WTC11 (cell line): ENCODE measurements around the gene AADAC. TPM values are rescaled to one million over a fixed set of nuclear protein-coding genes. Genes with fewer than 3 reads are reported as not detected.

Experiments used
- ATAC-seq: fragments of 200-7000 bp; cut with Tn5 transposase; 2 replicates; pipeline ENCODE4 v1.10.0; 2021; ENCODE audit warnings: mild to moderate bottlenecking, moderate library complexity
- CTCF ChIA-PET: fragments of 300-600 bp; sonication (Branson Sonifier 250); formaldehyde crosslinking; loops from one replicate; lab custom pipeline; 2021; ENCODE audit warnings: antibody characterized with exemption; lab: Charles Lee
- POLR2A ChIA-PET: fragments of 350-600 bp; sonication (Branson Sonifier 250); formaldehyde crosslinking; loops from one replicate; lab custom pipeline; 2021; ENCODE audit warnings: antibody characterized with exemption; lab: Charles Lee
- DNase-seq: peaks from one replicate; pipeline ENCODE4 v3.0.0; 2021; ENCODE audit warnings: low spot score
- H3K27ac Mint-ChIP-seq: 2 replicates; pipeline ENCODE4 v1.8.0; 2021; ENCODE audit warnings: mixed read lengths
- H3K27me3 Mint-ChIP-seq: 2 replicates; pipeline ENCODE4 v1.8.0; 2021; ENCODE audit warnings: low read depth, mild to moderate bottlenecking, moderate library complexity, mixed read lengths
- H3K36me3 Mint-ChIP-seq: 2 replicates; pipeline ENCODE4 v1.8.0; 2021; ENCODE audit warnings: mixed read lengths
- H3K4me1 Mint-ChIP-seq: 2 replicates; pipeline ENCODE4 v1.8.0; 2022; ENCODE audit warnings: mixed read lengths
- H3K4me3 Mint-ChIP-seq: 2 replicates; pipeline ENCODE4 v1.8.0; 2021; ENCODE audit warnings: mild to moderate bottlenecking, moderate library complexity, mixed read lengths
- H3K9me3 Mint-ChIP-seq: 2 replicates; pipeline ENCODE4 v1.8.0; 2021; ENCODE audit warnings: mixed read lengths
- FOXP1 ChIP-seq: sonication (generic); formaldehyde crosslinking; IDR thresholded peaks from 2 replicates; pipeline ENCODE4 v1.8.0; 2022; ENCODE audit warnings: missing genetic modification reagents, mild to moderate bottlenecking, moderate library complexity, borderline replicate concordance
- GRHL2 ChIP-seq: fragments of 250-450 bp; sonication (Bioruptor Pico); IDR thresholded peaks from 2 replicates; pipeline ENCODE4 v1.8.0; 2022; ENCODE audit warnings: mild to moderate bottlenecking, moderate library complexity; ENCODE audit not compliant: insufficient replicate concordance, severe bottlenecking
- GTF2I ChIP-seq: fragments of 250-450 bp; sonication (Bioruptor Pico); conservative IDR thresholded peaks from 2 replicates; pipeline ENCODE4 v1.4.0; 2021; ENCODE audit warnings: mild to moderate bottlenecking
- JAZF1 ChIP-seq: fragments of 250-450 bp; sonication (Bioruptor Pico); IDR thresholded peaks from 2 replicates; pipeline ENCODE4 v1.9.0; 2021; ENCODE audit warnings: moderate library complexity, mild to moderate bottlenecking, inconsistent platforms
- MXD4 ChIP-seq: fragments of 250-450 bp; sonication (Bioruptor Pico); IDR thresholded peaks from 2 replicates; pipeline ENCODE4 v1.8.0; 2021; ENCODE audit warnings: mild to moderate bottlenecking, moderate library complexity, borderline replicate concordance
- NFYB ChIP-seq: sonication (generic); formaldehyde crosslinking; conservative IDR thresholded peaks from 2 replicates; pipeline ENCODE4 v1.8.0; 2022; ENCODE audit warnings: low read depth, missing genetic modification reagents
- NR3C1 ChIP-seq: sonication (generic); formaldehyde crosslinking; conservative IDR thresholded peaks from 2 replicates; pipeline ENCODE4 v1.8.1; 2023; ENCODE audit warnings: low read depth, mild to moderate bottlenecking, missing genetic modification reagents
- PREB ChIP-seq: sonication (generic); formaldehyde crosslinking; IDR thresholded peaks from 2 replicates; pipeline ENCODE4 v1.8.1; 2022; ENCODE audit warnings: mild to moderate bottlenecking, missing genetic modification reagents, moderate library complexity, borderline replicate concordance
- PRRX2 ChIP-seq: fragments of 250-450 bp; sonication (Bioruptor Pico); IDR thresholded peaks from 2 replicates; pipeline ENCODE4 v1.8.0; 2021; ENCODE audit warnings: mild to moderate bottlenecking
- SMAD4 ChIP-seq: sonication (generic); formaldehyde crosslinking; IDR thresholded peaks from 2 replicates; pipeline ENCODE4 v1.8.0; 2022; ENCODE audit warnings: mild to moderate bottlenecking, missing genetic modification reagents
- SP1 ChIP-seq: sonication (generic); formaldehyde crosslinking; conservative IDR thresholded peaks from 2 replicates; pipeline ENCODE4 v1.8.1; 2022; ENCODE audit warnings: missing genetic modification reagents
- USF2 ChIP-seq: sonication (generic); formaldehyde crosslinking; IDR thresholded peaks from 2 replicates; pipeline ENCODE4 v1.8.1; 2023; ENCODE audit warnings: mild to moderate bottlenecking, missing genetic modification reagents, moderate library complexity
- ZNF281 ChIP-seq: sonication (generic); formaldehyde crosslinking; IDR thresholded peaks from 2 replicates; pipeline ENCODE4 v1.8.0; 2023; ENCODE audit warnings: mild to moderate bottlenecking, missing genetic modification reagents
- ZNF423 ChIP-seq: fragments of 250-450 bp; sonication (Bioruptor Pico); IDR thresholded peaks from 2 replicates; pipeline ENCODE4 v2.1.2; 2022; ENCODE audit warnings: mild to moderate bottlenecking, moderate library complexity
- total RNA-seq: library from RNA; stranded (reverse); gene quantifications from 3 replicates; pipeline ENCODE4 v1.2.3, GENCODE V29; 2021
- TF ChIP-seq, protein P1 (sequence below): fragments of 250-450 bp; sonication (Bioruptor Pico); IDR thresholded peaks from 2 replicates; pipeline ENCODE4 v1.9.0; 2021; ENCODE audit warnings: moderate library complexity, mild to moderate bottlenecking, inconsistent platforms, borderline replicate concordance
- TF ChIP-seq, protein P2 (sequence below): sonication (generic); formaldehyde crosslinking; IDR thresholded peaks from 2 replicates; pipeline ENCODE4 v1.8.0; 2022; ENCODE audit warnings: mild to moderate bottlenecking, missing genetic modification reagents
- TF ChIP-seq, protein P3 (sequence below): sonication (generic); formaldehyde crosslinking; IDR thresholded peaks from 2 replicates; pipeline ENCODE4 v1.8.1; 2023; ENCODE audit warnings: mild to moderate bottlenecking, moderate library complexity, missing genetic modification reagents
- TF ChIP-seq, protein P4 (sequence below): sonication (generic); formaldehyde crosslinking; IDR thresholded peaks from 2 replicates; pipeline ENCODE4 v1.8.0; 2023; ENCODE audit warnings: missing genetic modification reagents, mild to moderate bottlenecking, borderline replicate concordance
- TF ChIP-seq, protein P5 (sequence below): sonication (generic); formaldehyde crosslinking; conservative IDR thresholded peaks from 2 replicates; pipeline ENCODE4 v1.8.1; 2023; ENCODE audit warnings: mild to moderate bottlenecking, low read depth, missing genetic modification reagents, moderate library complexity
- TF ChIP-seq, protein P6 (sequence below): fragments of 250-450 bp; sonication (Bioruptor Pico); conservative IDR thresholded peaks from 2 replicates; pipeline ENCODE4 v1.9.0; 2021; ENCODE audit warnings: mild to moderate bottlenecking

AADAC gene
- total RNA-seq, 1 experiment from 2014 or later = 0.11 TPM

DNA sequence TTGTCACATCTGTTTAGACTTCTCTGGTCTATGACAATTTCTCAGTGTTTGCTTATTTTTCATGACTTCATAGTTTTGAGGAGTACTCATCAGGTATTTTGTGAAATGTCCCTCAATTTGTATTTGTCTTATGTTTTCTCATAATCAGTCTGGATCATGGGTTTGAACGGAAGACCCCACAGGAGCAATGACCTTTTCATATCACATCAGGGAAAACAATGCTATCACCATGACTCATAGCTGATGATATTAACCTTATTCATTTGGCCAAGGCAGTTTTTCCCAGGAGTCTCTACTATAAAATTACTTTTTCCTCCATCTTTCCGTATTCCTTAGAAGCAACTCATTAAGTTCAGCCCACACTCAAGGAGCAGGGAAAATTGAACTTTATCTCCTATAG lies 47.5 kb upstream of the AADAC start:
- H3K36me3 Mint-ChIP-seq = no peaks in the 10 kb centered on the region
- ChIA-PET CTCF (no interaction called here), POLR2A (no interaction called here)
- H3K27me3 Mint-ChIP-seq = no peaks in the 10 kb centered on the region
- H3K4me3 Mint-ChIP-seq = no peak overlapping the region
- DNase-seq (no peak), ATAC-seq (no peak)
- H3K27ac Mint-ChIP-seq = no peak overlapping the region
- peaks cover 6% of the 10 kb centered on the region for H3K9me3 Mint-ChIP-seq
- H3K4me1 Mint-ChIP-seq = peaks cover 4% of the 10 kb centered on the region; the same call in 1 of the 2 replicates
- TF ChIP-seq, protein P1, sequence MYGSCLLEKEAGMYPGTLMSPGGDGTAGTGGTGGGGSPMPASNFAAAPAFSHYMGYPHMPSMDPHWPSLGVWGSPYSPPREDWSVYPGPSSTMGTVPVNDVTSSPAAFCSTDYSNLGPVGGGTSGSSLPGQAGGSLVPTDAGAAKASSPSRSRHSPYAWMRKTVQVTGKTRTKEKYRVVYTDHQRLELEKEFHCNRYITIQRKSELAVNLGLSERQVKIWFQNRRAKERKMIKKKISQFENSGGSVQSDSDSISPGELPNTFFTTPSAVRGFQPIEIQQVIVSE (CRISPR knock-in tag) = no peak
- TF ChIP-seq PREB (CRISPR knock-in tag) (no peak), NFYB (CRISPR knock-in tag) (no peak), ZNF423 (CRISPR knock-in tag) (no peak), SMAD4 (CRISPR knock-in tag) (no peak), USF2 (CRISPR knock-in tag) (no peak), GTF2I (CRISPR knock-in tag) (no peak), ZNF281 (CRISPR knock-in tag) (no peak), FOXP1 (CRISPR knock-in tag) (no peak), NR3C1 (no peak), PRRX2 (no peak), SP1 (CRISPR knock-in tag) (no peak), GRHL2 (no peak), MXD4 (CRISPR knock-in tag) (no peak), JAZF1 (CRISPR knock-in tag) (no peak)
- TF ChIP-seq, protein P2, sequence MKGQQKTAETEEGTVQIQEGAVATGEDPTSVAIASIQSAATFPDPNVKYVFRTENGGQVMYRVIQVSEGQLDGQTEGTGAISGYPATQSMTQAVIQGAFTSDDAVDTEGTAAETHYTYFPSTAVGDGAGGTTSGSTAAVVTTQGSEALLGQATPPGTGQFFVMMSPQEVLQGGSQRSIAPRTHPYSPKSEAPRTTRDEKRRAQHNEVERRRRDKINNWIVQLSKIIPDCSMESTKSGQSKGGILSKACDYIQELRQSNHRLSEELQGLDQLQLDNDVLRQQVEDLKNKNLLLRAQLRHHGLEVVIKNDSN (CRISPR knock-in tag) = no peak
- TF ChIP-seq, protein P3, sequence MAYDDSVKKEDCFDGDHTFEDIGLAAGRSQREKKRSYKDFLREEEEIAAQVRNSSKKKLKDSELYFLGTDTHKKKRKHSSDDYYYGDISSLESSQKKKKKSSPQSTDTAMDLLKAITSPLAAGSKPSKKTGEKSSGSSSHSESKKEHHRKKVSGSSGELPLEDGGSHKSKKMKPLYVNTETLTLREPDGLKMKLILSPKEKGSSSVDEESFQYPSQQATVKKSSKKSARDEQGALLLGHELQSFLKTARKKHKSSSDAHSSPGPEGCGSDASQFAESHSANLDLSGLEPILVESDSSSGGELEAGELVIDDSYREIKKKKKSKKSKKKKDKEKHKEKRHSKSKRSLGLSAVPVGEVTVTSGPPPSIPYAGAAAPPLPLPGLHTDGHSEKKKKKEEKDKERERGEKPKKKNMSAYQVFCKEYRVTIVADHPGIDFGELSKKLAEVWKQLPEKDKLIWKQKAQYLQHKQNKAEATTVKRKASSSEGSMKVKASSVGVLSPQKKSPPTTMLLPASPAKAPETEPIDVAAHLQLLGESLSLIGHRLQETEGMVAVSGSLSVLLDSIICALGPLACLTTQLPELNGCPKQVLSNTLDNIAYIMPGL (CRISPR knock-in tag) = no peak
- TF ChIP-seq, protein P4, sequence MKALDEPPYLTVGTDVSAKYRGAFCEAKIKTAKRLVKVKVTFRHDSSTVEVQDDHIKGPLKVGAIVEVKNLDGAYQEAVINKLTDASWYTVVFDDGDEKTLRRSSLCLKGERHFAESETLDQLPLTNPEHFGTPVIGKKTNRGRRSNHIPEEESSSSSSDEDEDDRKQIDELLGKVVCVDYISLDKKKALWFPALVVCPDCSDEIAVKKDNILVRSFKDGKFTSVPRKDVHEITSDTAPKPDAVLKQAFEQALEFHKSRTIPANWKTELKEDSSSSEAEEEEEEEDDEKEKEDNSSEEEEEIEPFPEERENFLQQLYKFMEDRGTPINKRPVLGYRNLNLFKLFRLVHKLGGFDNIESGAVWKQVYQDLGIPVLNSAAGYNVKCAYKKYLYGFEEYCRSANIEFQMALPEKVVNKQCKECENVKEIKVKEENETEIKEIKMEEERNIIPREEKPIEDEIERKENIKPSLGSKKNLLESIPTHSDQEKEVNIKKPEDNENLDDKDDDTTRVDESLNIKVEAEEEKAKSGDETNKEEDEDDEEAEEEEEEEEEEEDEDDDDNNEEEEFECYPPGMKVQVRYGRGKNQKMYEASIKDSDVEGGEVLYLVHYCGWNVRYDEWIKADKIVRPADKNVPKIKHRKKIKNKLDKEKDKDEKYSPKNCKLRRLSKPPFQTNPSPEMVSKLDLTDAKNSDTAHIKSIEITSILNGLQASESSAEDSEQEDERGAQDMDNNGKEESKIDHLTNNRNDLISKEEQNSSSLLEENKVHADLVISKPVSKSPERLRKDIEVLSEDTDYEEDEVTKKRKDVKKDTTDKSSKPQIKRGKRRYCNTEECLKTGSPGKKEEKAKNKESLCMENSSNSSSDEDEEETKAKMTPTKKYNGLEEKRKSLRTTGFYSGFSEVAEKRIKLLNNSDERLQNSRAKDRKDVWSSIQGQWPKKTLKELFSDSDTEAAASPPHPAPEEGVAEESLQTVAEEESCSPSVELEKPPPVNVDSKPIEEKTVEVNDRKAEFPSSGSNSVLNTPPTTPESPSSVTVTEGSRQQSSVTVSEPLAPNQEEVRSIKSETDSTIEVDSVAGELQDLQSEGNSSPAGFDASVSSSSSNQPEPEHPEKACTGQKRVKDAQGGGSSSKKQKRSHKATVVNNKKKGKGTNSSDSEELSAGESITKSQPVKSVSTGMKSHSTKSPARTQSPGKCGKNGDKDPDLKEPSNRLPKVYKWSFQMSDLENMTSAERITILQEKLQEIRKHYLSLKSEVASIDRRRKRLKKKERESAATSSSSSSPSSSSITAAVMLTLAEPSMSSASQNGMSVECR (CRISPR knock-in tag) = no peak
- TF ChIP-seq, protein P5, sequence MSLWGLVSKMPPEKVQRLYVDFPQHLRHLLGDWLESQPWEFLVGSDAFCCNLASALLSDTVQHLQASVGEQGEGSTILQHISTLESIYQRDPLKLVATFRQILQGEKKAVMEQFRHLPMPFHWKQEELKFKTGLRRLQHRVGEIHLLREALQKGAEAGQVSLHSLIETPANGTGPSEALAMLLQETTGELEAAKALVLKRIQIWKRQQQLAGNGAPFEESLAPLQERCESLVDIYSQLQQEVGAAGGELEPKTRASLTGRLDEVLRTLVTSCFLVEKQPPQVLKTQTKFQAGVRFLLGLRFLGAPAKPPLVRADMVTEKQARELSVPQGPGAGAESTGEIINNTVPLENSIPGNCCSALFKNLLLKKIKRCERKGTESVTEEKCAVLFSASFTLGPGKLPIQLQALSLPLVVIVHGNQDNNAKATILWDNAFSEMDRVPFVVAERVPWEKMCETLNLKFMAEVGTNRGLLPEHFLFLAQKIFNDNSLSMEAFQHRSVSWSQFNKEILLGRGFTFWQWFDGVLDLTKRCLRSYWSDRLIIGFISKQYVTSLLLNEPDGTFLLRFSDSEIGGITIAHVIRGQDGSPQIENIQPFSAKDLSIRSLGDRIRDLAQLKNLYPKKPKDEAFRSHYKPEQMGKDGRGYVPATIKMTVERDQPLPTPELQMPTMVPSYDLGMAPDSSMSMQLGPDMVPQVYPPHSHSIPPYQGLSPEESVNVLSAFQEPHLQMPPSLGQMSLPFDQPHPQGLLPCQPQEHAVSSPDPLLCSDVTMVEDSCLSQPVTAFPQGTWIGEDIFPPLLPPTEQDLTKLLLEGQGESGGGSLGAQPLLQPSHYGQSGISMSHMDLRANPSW (CRISPR knock-in tag) = no peak
- TF ChIP-seq, protein P6, sequence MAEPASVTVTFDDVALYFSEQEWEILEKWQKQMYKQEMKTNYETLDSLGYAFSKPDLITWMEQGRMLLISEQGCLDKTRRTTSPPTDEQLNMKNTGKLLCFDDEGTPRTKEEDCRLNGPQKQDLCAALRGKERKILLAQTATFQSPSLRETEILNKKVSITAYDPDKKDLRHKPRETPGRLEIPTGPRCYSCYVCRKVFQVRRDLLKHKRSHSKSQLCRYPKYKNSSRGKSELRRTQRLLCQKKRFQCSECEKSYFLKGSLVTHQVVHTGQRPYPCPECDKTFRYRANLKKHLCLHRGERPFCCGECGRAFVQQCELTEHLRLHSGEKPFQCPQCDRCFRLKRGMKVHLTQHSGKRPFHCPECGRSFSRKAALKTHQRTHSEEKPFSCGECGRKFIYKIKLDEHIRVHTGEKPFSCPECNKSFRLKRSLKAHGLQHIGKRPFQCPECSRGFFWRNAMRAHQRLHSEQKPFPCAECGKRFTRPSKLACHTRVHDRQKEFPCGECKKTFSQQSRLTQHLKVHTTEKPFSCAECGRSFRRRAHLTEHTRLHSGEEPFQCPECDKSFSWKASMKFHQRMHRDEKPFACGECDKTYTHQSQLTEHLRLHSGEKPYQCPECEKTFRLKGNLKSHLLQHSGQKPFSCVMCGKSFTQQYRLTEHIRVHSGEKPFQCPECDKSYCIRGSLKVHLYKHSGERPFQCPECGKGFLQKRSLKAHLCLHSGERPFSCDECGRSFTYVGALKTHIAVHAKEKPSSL (CRISPR knock-in tag) = no peak
